Ecto neural progenitor cell (in vitro differentiated cells): ENCODE data around the gene PDGFB.

ENCODE experiments used
- DNase-seq: peaks from one replicate; pipeline ENCODE4 v3.0.0-alpha.2; 2018; ENCODE audit warnings: low spot score

PDGFB gene

GRCh38 chr22:39205344-39206021 is 39.3 kb downstream of the PDGFB start:
- DNase-seq = no peak

GRCh38 chr22:39204216-39204615 is 40.6 kb downstream of the PDGFB start:
- no peak for DNase-seq

GRCh38 chr22:39197578-39197977 is 47.2 kb downstream of the PDGFB start:
- no peak for DNase-seq

GRCh38 chr22:39194098-39194497 is 50.7 kb downstream of the PDGFB start:
- no peak for DNase-seq

GRCh38 chr22:39188809-39189208 is 56.0 kb downstream of the PDGFB start:
- DNase-seq = peak; percentile 17

GRCh38 chr22:39185601-39186012 is 59.2 kb downstream of the PDGFB start:
- DNase-seq = no peak

GRCh38 chr22:39184586-39185577 is 59.9 kb downstream of the PDGFB start:
- no peak for DNase-seq

GRCh38 chr22:39183991-39184585 is 60.7 kb downstream of the PDGFB start:
- no peak for DNase-seq

GRCh38 chr22:39182478-39183030 is 62.2 kb downstream of the PDGFB start:
- no peak for DNase-seq

- no peak for DNase-seq
Observed at GRCh38 chr22:39181778-39182177, 63.0 kb downstream of the PDGFB start.

GRCh38 chr22:39181356-39181755 is 63.4 kb downstream of the PDGFB start:
- no peak for DNase-seq

- DNase-seq = no peak
Observed at GRCh38 chr22:39179841-39180335, 64.9 kb downstream of the PDGFB start.

GRCh38 chr22:39179401-39179827 is 65.4 kb downstream of the PDGFB start:
- peak; percentile 59 for DNase-seq

- DNase-seq = no peak
Observed at GRCh38 chr22:39178206-39179111, 66.3 kb downstream of the PDGFB start.

GRCh38 chr22:39177791-39178190 is 67.0 kb downstream of the PDGFB start:
- DNase-seq = no peak

GRCh38 chr22:39177456-39177775 is 67.4 kb downstream of the PDGFB start:
- DNase-seq = no peak

- no peak for DNase-seq
Observed at GRCh38 chr22:39176714-39177455, 67.9 kb downstream of the PDGFB start.

GRCh38 chr22:39176143-39176713 is 68.6 kb downstream of the PDGFB start:
- peak; percentile 85 for DNase-seq

GRCh38 chr22:39175353-39176142 is 69.2 kb downstream of the PDGFB start:
- peak; percentile 65 for DNase-seq
